GM19328 (cell line): ENCODE data around the gene PTPRG.

Source experiments
- ATAC-seq: cut with Tn5 transposase; IDR thresholded peaks from one replicate; pipeline ENCODE4 v1.9.1; 2021; ENCODE audit warnings: mild to moderate bottlenecking, moderate library complexity; ENCODE audit not compliant: unreplicated experiment

Gene PTPRG

GRCh38 chr3:62199126-62199525, 637.8 kb downstream of the PTPRG start:
- no peak for ATAC-seq

- no peak for ATAC-seq
These were observed 640.2 kb downstream of the PTPRG start for GRCh38 chr3:62201438-62202035.

- no peak for ATAC-seq
These were observed 641.8 kb downstream of the PTPRG start for GRCh38 chr3:62203152-62203551.

GRCh38 chr3:62203561-62203960, 642.2 kb downstream of the PTPRG start:
- no peak for ATAC-seq

GRCh38 chr3:62207197-62207596, 645.8 kb downstream of the PTPRG start:
- no peak for ATAC-seq

GRCh38 chr3:62208385-62208784, 647.0 kb downstream of the PTPRG start:
- ATAC-seq: no peak

GRCh38 chr3:62209101-62209500, 647.7 kb downstream of the PTPRG start:
- ATAC-seq: no peak

GRCh38 chr3:62210011-62210410, 648.6 kb downstream of the PTPRG start:
- ATAC-seq: no peak

- ATAC-seq: no peak
These were observed 650.5 kb downstream of the PTPRG start for GRCh38 chr3:62211675-62212429.

- no peak for ATAC-seq
These were observed 653.5 kb downstream of the PTPRG start for GRCh38 chr3:62214850-62215249.

GRCh38 chr3:62220616-62221015, 659.2 kb downstream of the PTPRG start:
- no peak for ATAC-seq

- ATAC-seq: no peak
These were observed 663.7 kb downstream of the PTPRG start for GRCh38 chr3:62225051-62225450.

GRCh38 chr3:62226601-62227339, 665.4 kb downstream of the PTPRG start:
- no peak for ATAC-seq

- no peak for ATAC-seq
These were observed 667.1 kb downstream of the PTPRG start for GRCh38 chr3:62228467-62228866.

- ATAC-seq: no peak
These were observed 667.8 kb downstream of the PTPRG start for GRCh38 chr3:62229211-62229610.

GRCh38 chr3:62229908-62230307, 668.5 kb downstream of the PTPRG start:
- no peak for ATAC-seq

GRCh38 chr3:62233065-62233464, 671.7 kb downstream of the PTPRG start:
- no peak for ATAC-seq

GRCh38 chr3:62236016-62236415, 674.6 kb downstream of the PTPRG start:
- no peak for ATAC-seq

- ATAC-seq: no peak
These were observed 676.0 kb downstream of the PTPRG start for GRCh38 chr3:62237286-62237948.

GRCh38 chr3:62238003-62238402, 676.6 kb downstream of the PTPRG start:
- peak; percentile 80 for ATAC-seq

- ATAC-seq: peak; percentile 51
These were observed 677.1 kb downstream of the PTPRG start for GRCh38 chr3:62238431-62238830.
